Activated CD4-positive, alpha-beta T cell treated with anti-CD3 and anti-CD28 coated beads, Interleukin-10, Interleukin-2, amounts not matched to agents 100 ng/mL and 50 ng/mL, durations not matched to agents 16 hours and 8 hours (primary cell): ENCODE measurements around the gene HSPD1.

ENCODE experiments used
- DNase-seq: peaks from one replicate; pipeline ENCODE4 v3.0.0-alpha.2; 2020

The HSPD1 gene

GRCh38 chr2:197499594-197500502, at the start of gene HSPD1, which contains the start of gene HSPE1:
Gene HSPD1 (minus strand): TSS chr2:197499840. CDS start chr2:197498848, 992 bp downstream.
Gene HSPE1 (plus strand): TSS chr2:197500379. CDS start chr2:197500437, 58 bp downstream.
- DNase-seq: peak; percentile 99

- no peak for DNase-seq
Observed at GRCh38 chr2:197548582-197548981, 48.9 kb upstream of the HSPD1 start.

GRCh38 chr2:197547163-197547900, 47.7 kb upstream of the HSPD1 start:
- no peak for DNase-seq

- DNase-seq: no peak
Observed at GRCh38 chr2:197543206-197543605, 43.6 kb upstream of the HSPD1 start.

GRCh38 chr2:197539734-197540133, 40.1 kb upstream of the HSPD1 start:
- no peak for DNase-seq

GRCh38 chr2:197538412-197538811, 38.8 kb upstream of the HSPD1 start:
- no peak for DNase-seq

- DNase-seq: no peak
Observed at GRCh38 chr2:197517150-197517549, 17.5 kb upstream of the HSPD1 start.

- no peak for DNase-seq
Observed at GRCh38 chr2:197516393-197516761, 16.7 kb upstream of the HSPD1 start.

GRCh38 chr2:197515739-197516392, 16.2 kb upstream of the HSPD1 start, which contains the start of gene MOB4:
Gene MOB4 (plus strand): TSS chr2:197516066. CDS start chr2:197516087, 21 bp downstream.
- peak; percentile 96 for DNase-seq

- peak; percentile 35 for DNase-seq
Observed at GRCh38 chr2:197515315-197515738, 15.7 kb upstream of the HSPD1 start.

GRCh38 chr2:197514754-197515153, 15.1 kb upstream of the HSPD1 start:
- peak; percentile 36 for DNase-seq

- DNase-seq: no peak
Observed at GRCh38 chr2:197513915-197514314, 14.3 kb upstream of the HSPD1 start.

GRCh38 chr2:197506658-197507057, 7.0 kb upstream of the HSPD1 start:
- no peak for DNase-seq

GRCh38 chr2:197504512-197504911, 4.9 kb upstream of the HSPD1 start:
- no peak for DNase-seq

- DNase-seq: no peak
Observed at GRCh38 chr2:197504000-197504399, 4.4 kb upstream of the HSPD1 start.

GRCh38 chr2:197502685-197503084, 3.0 kb upstream of the HSPD1 start:
- no peak for DNase-seq

GRCh38 chr2:197502201-197502600, 2.6 kb upstream of the HSPD1 start:
- no peak for DNase-seq

GRCh38 chr2:197500503-197501131, 977 bp upstream of the HSPD1 start:
- no peak for DNase-seq

- DNase-seq: peak; percentile 71
Observed at GRCh38 chr2:197498937-197499593, 575 bp downstream of the HSPD1 start.

- DNase-seq: no peak
Observed at GRCh38 chr2:197498235-197498936, 1.3 kb downstream of the HSPD1 start.

- DNase-seq: no peak
Observed at GRCh38 chr2:197497326-197497725, 2.3 kb downstream of the HSPD1 start.
